ENCODE measurements around the gene PDLIM5. TPM values are rescaled to one million over a fixed set of nuclear protein-coding genes. Genes with fewer than 3 reads are reported as not detected.

PDLIM5 gene
- total and polyA plus RNA-seq, 2 of the 8 experiments (the other 6 are each of a cell fraction or from before 2014, with no cell fraction given), result 37.3 to 62.1 TPM

DNA sequence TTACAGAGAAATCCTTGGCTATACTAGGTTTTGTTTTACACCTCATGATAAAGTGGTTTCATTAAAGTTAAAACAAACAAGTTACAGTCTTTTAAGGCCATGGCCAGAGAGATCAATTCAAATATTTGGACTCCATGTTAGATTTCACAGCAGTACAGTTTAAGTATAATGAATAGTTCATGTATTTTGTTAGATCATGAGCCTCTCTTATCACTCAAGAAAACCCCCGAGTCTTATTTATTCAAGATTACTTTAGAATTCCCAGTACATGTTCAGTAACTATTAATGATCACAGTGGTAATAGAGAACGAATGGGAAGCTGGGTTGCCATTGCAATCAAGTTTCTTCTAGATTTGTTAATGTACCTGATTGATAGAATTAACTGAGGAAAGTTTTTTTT lies 15.2 kb downstream of the PDLIM5 start:
- Histone ChIP-seq H3K23me2 (ENCODE audit: low read depth, low read length) (no peaks in the 10 kb centered on the region), H3K9ac (replicated peaks in 1 of 4; ENCODE audit: extremely low read depth in 1 of 4, low read depth in 3 of 4, low read length in 3 of 4) (no peak overlapping the region), H4K8ac (ENCODE audit: extremely low read depth, insufficient read depth, low read length) (no peak overlapping the region), H3K4me2 (ENCODE audit: insufficient read depth in 1 of 2, low read depth in 2 of 2, low read length in 2 of 2) (no peak overlapping the region), H3K27me3 (replicated peaks in 1 of 4; ENCODE audit: control insufficient read depth in 3 of 4, extremely low read depth in 1 of 4, insufficient read depth in 3 of 4, low read length in 3 of 4) (no peaks in the 10 kb centered on the region), H3K4ac (replicated peaks; ENCODE audit: insufficient read length, low read depth, low read length) (no peak overlapping the region), H2BK5ac (ENCODE audit: low read depth, low read length) (no peak overlapping the region), H2AK5ac (ENCODE audit: low read depth, low read length) (no peak overlapping the region), H2BK15ac (ENCODE audit: low read length) (no peak overlapping the region), H2AFZ (ENCODE audit: low read length) (no peak overlapping the region), H4K91ac (replicated peaks; ENCODE audit: insufficient read length, low read length) (no peak overlapping the region), H3K4me3 (ENCODE audit: extremely low read depth in 1 of 4, insufficient read depth in 2 of 4, low read depth in 3 of 4, low read length in 4 of 4) (no peak overlapping the region), H3K56ac (replicated peaks; ENCODE audit: insufficient read length, low read depth, low read length) (no peak overlapping the region), H3K79me2 (ENCODE audit: control insufficient read depth in 1 of 2, insufficient read depth in 2 of 2, low read length in 2 of 2) (peaks cover 0 to 65% of the 10 kb centered on the region in 2 experiments; a peak in 3 of 4 replicates), H3K23ac (ENCODE audit: insufficient read length) (no peak overlapping the region), H2BK20ac (ENCODE audit: low read length) (no peak overlapping the region), H4K5ac (ENCODE audit: insufficient read length, low read depth, low read length) (no peak overlapping the region), H3K9me3 (ENCODE audit: insufficient read depth in 2 of 2, low read depth in 1 of 2, low read length in 1 of 2) (peaks cover 3 to 7% of the 10 kb centered on the region in 2 experiments; a peak in 2 of 4 replicates), H3K36me3 (ENCODE audit: control insufficient read depth in 2 of 4, insufficient read depth in 4 of 4, low read length in 3 of 4) (peaks cover 0 to 3% (median 0%) of the 10 kb centered on the region in 4 experiments; a peak in 1 of 8 replicates), H3K4me1 (replicated peaks in 1 of 4; ENCODE audit: control insufficient read depth in 3 of 4, insufficient read depth in 4 of 4, low read length in 3 of 4) (peaks cover 0 to 4% (median under 1%) of the 10 kb centered on the region in 4 experiments; a peak in 2 of 7 replicates), H3K14ac (ENCODE audit: insufficient read length) (no peak overlapping the region), H2BK120ac (replicated peaks; ENCODE audit: low read depth, low read length) (no peak overlapping the region), H4K20me1 (replicated peaks in 1 of 2; ENCODE audit: control insufficient read depth in 1 of 2, insufficient read depth in 2 of 2, low read length in 2 of 2) (peaks cover 0 to 3% of the 10 kb centered on the region in 2 experiments), H2BK12ac (ENCODE audit: low read depth, low read length) (no peak overlapping the region), H3K79me1 (ENCODE audit: low read depth, low read length) (0 out of 2 replicates have a peak, but pooled peaks cover 2% of the 10 kb centered on the region), H3K27ac (ENCODE audit: low read depth, low read length) (no peak overlapping the region), H3K18ac (ENCODE audit: extremely low read depth, low read length) (no peak overlapping the region)
- FAIRE-seq, result no peak
- POLR2A ChIA-PET (ENCODE audit: partially characterized antibody), result no interaction called here
- CTCF ChIA-PET (ENCODE audit: partially characterized antibody), result no interaction called here
- DNase-seq (ENCODE audit: low read depth in 1 of 2, low spot score in 2 of 2), result no peak
- WGBS, 2 experiments (ENCODE audit: extremely low coverage in 1 of 2, insufficient coverage in 1 of 2, insufficient read length in 1 of 2, insufficient replicate concordance in 2 of 2, low coverage in 1 of 2, low lambda C conversion rate in 2 of 2, missing lambda C conversion rate in 1 of 2), result 86% methylated on average over 2 of the region's 2 CpGs; no CpG with 5 or more reads in 1 of the 2 experiments
- TF ChIP-seq SAP30 (IDR thresholded peaks at IDR 0.05; ENCODE audit: insufficient read depth, insufficient replicate concordance, low read length) (no peak), KDM4A (IDR thresholded peaks at IDR 0.05; ENCODE audit: low read depth, low read length, severe bottlenecking) (no peak), CBX5 (IDR thresholded peaks at IDR 0.05; ENCODE audit: low read depth, low read length) (no peak), SIX5 (IDR thresholded peaks at IDR 0.05; ENCODE audit: low read depth, low read length) (no peak), SRF (IDR thresholded peaks at IDR 0.05; ENCODE audit: low read depth, low read length) (no peak), SP1 (IDR thresholded peaks at IDR 0.05; ENCODE audit: low read depth, low read length) (no peak), CBX8 (IDR thresholded peaks at IDR 0.05; ENCODE audit: borderline replicate concordance, low read depth, low read length) (no peak), TAF1 (IDR thresholded peaks at IDR 0.05; ENCODE audit: low read depth, low read length) (no peak), SP2 (IDR thresholded peaks at IDR 0.05; ENCODE audit: low read length) (no peak), CTBP2 (IDR thresholded peaks at IDR 0.05; ENCODE audit: borderline replicate concordance, insufficient read depth, insufficient read length, low read length) (no peak), TCF12 (IDR thresholded peaks at IDR 0.05; ENCODE audit: low read depth, low read length) (no peak), YY1 (IDR thresholded peaks at IDR 0.05; ENCODE audit: low read depth, low read length) (no peak)
- TF ChIP-seq, protein P1, sequence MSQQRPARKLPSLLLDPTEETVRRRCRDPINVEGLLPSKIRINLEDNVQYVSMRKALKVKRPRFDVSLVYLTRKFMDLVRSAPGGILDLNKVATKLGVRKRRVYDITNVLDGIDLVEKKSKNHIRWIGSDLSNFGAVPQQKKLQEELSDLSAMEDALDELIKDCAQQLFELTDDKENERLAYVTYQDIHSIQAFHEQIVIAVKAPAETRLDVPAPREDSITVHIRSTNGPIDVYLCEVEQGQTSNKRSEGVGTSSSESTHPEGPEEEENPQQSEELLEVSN (IDR thresholded peaks at IDR 0.05), result no peak
- TF ChIP-seq, protein P2, sequence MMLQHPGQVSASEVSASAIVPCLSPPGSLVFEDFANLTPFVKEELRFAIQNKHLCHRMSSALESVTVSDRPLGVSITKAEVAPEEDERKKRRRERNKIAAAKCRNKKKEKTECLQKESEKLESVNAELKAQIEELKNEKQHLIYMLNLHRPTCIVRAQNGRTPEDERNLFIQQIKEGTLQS (IDR thresholded peaks at IDR 0.05; ENCODE audit: insufficient read depth, low read depth, low read length), result no peak

Data from H1 (cell line).